ENCODE results near the gene GABRR2.

GRCh38 chr6:89260310-89260709, 54.8 kb downstream of the GABRR2 start:
- TF ChIP-seq CTCF (conservative IDR thresholded peaks at IDR 0.05; ENCODE audit: low read length) (no peak), EZH2phosphoT487 (IDR thresholded peaks at IDR 0.05; ENCODE audit: borderline replicate concordance) (no peak)

Measured in Loucy (cell line).